NB4 (cell line): ENCODE results near the gene ZNF787.

ENCODE experiments used
- DNase-seq: peaks from one replicate; pipeline ENCODE4 v3.0.0; 2010; ENCODE audit warnings: low read depth
- H3K4me3 ChIP-seq: one replicate; pipeline ENCODE4 v1.5.1; 2011; ENCODE audit warnings: mild to moderate bottlenecking, low read depth, low read length, moderate library complexity
- CTCF ChIP-seq: IDR thresholded peaks from one replicate; pipeline ENCODE4 v1.5.1; 2012; ENCODE audit warnings: low read depth, low read length
- MAX ChIP-seq: IDR thresholded peaks from 2 replicates; pipeline ENCODE4 v1.6.1; 2011; ENCODE audit warnings: low read depth, low read length
- MYC ChIP-seq: IDR thresholded peaks from 2 replicates; pipeline ENCODE4 v1.6.1; 2011; ENCODE audit warnings: low read depth, low read length
- POLR2A ChIP-seq: IDR thresholded peaks from 2 replicates; pipeline ENCODE4 v1.6.1; 2011; ENCODE audit warnings: mild to moderate bottlenecking; ENCODE audit not compliant: insufficient read length; ENCODE audit errors: extremely low read depth

ZNF787 gene

DNA sequence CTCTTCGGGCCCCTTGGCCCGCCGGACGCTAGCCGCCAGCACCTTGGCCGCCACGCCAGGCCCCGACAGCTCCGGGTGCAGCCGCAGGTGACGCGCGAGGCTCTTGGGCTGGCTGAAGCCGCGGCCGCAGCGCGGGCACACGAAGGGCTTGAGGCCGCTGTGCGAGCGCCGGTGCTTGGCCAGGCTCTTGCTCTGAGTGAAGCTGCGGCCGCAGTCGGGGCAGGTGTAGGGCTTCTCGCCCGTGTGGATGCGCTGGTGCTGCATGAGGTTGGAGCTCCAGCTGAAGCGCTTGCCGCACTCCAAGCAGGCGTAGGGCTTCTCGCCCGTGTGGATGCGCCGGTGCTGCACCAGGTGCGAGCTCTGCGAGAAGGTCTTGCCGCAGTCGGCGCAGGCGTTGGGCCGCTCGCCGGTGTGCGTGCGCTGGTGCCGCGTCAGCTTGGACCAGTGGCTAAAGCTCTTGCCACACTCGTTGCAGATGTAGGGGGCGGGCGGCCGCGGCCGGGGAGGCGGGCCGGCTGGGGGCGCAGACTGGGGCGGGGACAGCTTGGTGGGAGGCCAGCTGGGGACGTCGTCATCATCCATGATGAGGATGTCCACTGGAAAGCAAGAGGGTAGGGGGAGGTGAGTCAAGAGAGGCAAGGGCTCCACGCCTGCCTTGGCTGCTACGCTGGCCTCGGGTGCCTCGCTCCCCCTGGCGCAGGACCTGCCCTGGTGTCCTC lies 32.4 kb downstream of the ZNF787 start:
- H3K4me3 ChIP-seq, result no peak overlapping the region
- TF ChIP-seq CTCF, result no peak
- no peak for TF ChIP-seq POLR2A
- TF ChIP-seq MAX, result no peak
- no peak for TF ChIP-seq MYC
- no peak for DNase-seq

DNA sequence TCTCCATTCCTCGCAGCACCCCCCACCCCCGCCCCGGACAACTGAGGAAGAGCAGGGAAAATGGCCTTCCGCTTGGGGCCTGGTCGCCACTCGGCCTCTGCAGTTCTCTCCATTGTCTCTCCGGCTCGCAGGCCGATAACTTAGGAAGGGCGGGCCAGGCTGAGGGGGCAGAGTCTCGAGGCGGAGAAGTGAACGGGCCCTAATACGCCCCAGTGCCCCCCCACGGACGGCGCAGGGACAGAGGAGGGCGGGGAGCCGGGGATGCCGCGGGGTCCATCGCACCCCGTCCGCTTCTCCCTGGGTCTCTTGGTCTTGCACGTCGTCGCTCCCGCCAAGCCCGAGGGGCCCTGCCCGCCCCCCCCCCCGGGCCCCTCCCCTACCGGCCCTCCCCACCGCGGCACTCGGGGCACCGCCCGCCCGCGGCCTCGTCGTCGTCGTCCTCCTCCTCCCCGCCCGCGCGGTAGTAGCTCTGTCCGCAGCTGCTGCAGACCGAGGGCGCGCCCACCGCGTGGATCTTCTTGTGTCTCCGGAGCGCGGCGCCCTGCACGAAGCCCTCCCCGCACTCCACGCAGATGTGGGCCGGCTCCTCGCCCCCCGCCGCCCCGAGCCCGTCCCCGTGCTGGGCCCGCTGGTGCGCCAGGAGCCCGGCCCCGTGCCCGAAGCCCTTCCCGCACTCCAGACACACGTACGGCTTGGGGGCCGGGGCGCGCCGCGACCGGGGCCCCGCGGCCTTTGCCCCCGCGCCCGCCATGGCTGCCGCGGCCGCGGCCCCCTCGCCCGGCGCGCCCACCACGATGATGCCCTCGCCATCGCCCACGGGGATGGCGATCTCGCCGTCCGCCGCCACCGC lies 33.2 kb downstream of the ZNF787 start:
- DNase-seq, result no peak
- TF ChIP-seq MYC (no peak), CTCF (no peak), MAX (no peak), POLR2A (no peak)
- no peak overlapping the region for H3K4me3 ChIP-seq

DNA sequence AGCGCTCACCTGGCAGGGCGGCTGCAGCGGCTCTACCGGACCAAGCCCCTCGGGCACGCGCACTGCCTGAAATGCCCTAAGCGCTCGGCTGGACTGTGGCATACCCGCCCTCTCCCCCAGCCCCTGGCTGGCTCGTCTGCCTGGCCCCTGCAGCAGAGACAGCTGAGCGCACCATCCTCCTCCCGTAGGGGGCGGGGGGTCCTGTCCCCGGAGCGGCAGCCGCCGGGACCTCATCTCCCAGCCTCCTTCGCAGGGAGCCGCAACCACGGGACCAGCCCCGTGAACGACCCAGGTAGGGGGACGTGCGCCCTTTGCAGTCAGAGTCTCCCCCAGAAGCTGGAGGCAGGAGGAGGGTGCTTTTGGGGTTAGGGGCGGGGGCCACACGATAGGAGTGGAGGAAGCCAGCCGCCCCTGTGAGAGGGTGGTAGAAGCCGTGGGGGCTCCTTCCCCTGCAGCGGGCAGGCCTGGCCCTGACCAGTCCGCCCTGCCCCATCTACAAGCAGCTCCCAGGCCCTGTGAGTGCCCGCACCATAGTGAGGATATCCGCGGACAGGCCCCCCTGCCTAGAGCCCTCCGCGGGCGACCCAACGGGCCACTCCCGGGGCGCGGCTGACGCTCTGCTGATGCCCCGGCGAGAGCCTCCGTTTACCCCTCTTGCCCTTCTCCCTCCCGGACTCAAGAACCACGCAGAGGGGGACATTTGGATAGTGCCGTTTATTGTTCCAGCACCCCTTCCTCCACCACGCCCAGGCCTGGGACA lies 34.2 kb downstream of the ZNF787 start:
- TF ChIP-seq MAX (no peak), POLR2A (no peak), MYC (no peak), CTCF (no peak)
- no peak for DNase-seq
- no peak overlapping the region for H3K4me3 ChIP-seq

GRCh38 chr19:56085571-56086275 lies 35.4 kb downstream of the ZNF787 start:
- no peak overlapping the region for H3K4me3 ChIP-seq
- TF ChIP-seq POLR2A (no peak), CTCF (no peak), MAX (no peak), MYC (no peak)
- no peak for DNase-seq
